ENCODE data around the gene BICDL2.

DNA sequence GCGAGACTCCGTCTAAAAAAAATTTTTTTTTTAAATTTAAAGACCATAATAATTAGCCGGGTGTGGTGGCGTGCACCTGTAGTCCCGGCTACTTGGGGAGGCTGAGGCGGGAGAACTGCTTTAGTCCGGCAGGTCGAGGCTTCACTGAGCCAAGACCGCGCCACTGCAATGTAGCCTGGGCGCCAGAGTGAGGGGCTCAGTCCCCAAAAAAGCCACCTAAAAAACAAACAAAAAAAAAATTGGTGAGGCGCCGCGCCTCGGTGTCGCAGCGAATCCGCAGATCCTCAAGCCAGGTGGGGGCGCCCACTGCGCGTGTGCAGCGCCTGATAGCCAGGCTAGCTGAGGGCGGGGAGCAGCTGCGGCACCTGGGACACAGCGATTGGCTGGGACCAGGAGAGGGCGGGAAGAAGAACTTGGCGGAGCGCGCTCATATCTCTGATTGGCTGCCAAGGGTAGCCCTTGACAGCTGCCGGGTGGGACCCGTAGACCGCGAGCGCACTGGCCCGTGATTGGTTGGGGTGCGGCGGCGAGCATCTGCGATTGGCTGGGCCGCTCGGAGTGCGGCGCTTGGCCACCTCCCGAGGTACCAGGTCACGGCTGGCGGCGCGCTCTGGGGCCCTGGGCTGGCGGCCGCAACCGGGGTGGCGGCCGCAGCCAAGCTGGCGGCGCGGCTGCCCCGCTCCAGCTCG lies 33.0 kb downstream of the BICDL2 start:
- TF ChIP-seq CTCF (IDR thresholded peaks at IDR 0.05) (peak in 1 of 3 donors; percentile 47), POLR2A (IDR thresholded peaks at IDR 0.05) (no peak)

All from breast epithelium (tissue), 3 donors.